ENCODE measurements around the gene GPR146.

- no peak for TF ChIP-seq CTCF (IDR thresholded peaks at IDR 0.05)
- TF ChIP-seq POLR2A (IDR thresholded peaks at IDR 0.05): no peak
Measured at GRCh38 chr7:1094870-1095269, 50.5 kb downstream of the GPR146 start.

Data from right lobe of liver (tissue), 4 donors.